HG03097 (cell line): ENCODE data around the gene CHMP1A.
"Not testable (repeated sequence)": the region's sequence is repeated elsewhere in the genome, so short reads cannot be mapped to it uniquely, and the experiment has no call there.

Experiments used
- ATAC-seq: cut with Tn5 transposase; IDR thresholded peaks from one replicate; pipeline ENCODE4 v1.9.1; 2021; ENCODE audit not compliant: unreplicated experiment, low FRiP score

CHMP1A gene

DNA sequence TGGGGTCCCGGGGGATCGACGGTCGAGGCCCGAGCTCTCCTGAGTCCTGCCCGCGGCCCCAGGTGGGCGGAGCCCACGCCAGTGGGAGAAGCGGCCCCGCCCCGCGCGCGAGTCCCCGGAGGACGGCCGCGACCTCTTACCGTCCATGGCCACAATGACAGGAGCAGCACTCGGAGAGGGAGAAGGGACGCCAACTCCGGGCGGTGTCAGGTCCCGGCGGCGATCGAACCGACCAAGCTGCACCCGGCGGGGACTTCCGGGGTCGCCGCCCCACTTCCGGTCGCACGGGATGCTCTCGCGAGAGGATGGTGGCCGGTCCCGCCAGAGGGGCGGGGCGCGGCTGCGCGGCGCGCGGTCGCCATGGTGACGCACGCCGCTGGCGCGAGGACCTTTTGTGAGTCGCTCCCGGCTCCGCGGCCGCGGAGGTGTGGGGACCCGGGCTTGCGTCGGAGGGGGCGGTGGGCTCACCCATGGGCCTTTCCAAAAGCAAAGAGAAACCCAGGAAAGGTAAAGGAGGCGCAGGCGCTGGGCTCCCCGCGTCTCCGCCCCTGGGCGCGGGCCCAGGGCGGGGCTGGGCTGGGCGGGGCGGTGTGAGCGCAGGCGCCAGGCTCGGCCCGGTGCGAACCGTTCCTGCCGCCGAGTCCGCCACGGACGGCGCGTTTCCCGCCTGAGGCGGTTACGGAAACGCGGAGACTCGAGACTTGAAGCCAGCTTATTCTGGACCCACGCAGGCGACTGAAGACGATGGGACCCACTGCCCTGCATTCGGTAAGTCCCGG is at the start of gene CHMP1A, which contains the start of gene SPATA33:
Gene CHMP1A (minus strand): TSS at position 267 of the 779 bp plus-strand sequence. CDS start 120 bp downstream, at position 147.
Gene SPATA33 (plus strand): TSS at position 395 of the 779 bp plus-strand sequence. CDS start 76 bp downstream, at position 471.
- peak; percentile 83 for ATAC-seq

DNA sequence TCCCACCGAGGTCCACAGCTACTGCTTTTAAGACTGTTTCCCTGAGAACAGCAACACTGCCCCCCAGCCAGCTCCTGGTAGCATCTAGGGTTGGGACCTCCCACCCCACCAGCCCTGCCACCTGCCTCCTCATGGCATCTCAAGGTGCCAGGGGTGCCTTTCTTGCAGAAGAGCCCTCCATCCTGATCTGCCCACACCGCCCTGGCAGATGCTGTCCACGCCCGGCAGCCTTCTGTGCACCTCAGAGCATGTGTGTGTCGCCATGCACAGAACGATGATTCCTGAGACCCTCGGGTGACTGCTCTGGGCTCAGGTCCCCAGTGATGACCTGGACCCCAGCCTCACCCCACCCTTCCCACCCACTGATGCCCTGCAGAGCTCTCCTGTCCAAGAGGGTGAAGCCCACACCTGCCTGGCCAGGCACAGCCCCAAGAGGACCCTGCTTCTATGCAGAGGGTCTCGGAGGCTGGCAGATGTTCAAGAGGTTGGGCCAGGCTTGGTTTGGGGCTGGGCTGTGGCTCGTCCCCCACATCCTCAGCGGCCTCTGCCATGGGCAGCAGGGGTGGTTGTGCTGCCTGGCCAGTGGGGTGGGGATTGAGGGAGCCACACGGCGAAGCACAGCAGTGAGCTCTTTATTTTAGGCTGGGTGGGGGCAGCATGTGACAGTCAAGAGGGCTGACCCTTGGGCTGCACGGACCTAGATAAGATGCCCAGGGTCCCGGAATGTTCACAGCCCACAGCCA is 49.2 kb upstream of the CHMP1A start:
- no peak for ATAC-seq

DNA sequence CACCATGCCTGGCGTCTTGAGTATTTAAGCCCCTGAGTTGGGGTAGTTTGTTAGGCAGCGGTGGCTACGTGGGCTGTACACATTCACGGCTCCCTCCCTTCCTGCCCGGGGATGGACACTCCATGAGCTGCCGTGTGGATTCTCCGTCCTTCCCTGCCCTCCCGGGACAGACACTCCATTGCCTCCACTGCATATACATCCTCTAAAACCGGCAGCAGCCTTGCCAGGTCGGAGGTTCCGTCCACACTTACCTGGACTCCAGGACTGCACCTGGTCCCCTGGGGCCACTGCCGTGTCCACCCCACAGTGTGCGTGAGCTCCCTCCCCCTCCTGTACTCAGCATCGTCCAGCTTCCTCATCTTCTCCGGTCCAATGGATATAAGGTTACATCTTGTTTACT is 47.5 kb upstream of the CHMP1A start:
- no peak for ATAC-seq

GRCh38 chr16:89704281-89704680 is 46.8 kb upstream of the CHMP1A start:
- no peak for ATAC-seq

GRCh38 chr16:89701425-89702406 is 44.2 kb upstream of the CHMP1A start, which contains the start of gene SPATA2L:
TSS of gene SPATA2L (minus strand) at chr16:89701705. CDS start at chr16:89701232, 473 bp downstream.
- peak; percentile 55 for ATAC-seq

DNA sequence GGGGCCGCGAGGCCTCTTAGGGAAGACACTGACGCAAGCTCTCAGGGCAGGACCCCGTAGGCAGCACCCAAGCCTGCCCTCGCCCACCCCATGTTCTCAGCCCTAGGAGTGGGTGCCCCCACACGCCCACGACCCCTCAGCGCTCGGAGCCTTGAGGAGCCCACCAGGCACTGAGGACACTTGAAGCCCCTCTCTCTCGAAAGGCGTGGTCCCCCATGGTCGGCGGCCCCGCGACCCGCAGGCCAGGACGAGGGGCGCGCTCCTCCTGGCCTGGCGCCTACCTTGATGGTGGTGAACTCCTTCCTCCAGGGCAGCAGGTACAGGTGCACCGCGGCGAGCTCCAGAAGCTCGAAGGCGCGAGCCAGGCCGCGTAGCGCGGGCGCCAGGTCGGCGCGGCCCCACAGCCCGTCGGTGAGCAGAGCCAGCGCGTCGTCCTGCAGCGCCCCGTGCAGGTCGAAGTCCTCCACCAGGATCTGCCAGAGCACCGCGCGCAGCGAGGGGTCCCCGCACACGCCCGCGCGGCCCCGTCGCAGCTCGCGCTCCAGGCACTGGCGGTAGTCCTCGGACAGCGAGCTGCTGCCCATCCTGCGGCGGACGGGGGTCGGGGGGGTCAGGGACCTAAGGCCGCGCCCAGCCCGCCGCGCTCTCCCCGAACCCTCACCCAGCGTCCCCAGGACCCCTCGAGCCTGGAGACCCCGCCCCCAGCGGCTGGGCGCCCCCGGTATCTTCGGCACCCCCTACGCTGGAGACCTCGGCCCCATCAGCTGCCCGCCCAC is 43.3 kb upstream of the CHMP1A start:
- no peak for ATAC-seq

- peak; percentile 44 for ATAC-seq
These were observed 42.7 kb upstream of the CHMP1A start for GRCh38 chr16:89700100-89700648.

DNA sequence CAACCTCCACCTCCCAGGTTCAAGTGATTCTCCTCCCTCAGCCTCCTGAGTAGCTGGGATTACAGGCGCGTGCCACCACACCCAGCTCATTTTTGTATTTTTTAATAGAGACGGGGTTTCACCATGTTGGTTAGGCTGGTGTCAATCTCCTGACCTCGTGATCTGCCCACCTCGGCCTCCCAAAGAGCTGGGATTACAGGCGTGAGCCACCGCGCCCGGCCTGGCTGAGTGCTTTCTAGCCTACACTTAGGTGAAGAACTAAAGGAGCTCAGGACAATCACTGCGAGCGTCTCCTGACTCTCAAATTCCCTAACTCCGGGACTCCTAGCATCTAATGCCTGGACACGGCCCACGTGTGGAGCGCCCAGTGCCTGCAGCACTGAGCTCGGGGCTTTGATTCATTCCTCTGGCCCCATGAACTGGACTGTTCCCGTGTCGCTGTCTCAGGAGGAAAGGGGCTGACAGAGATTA is 42.2 kb upstream of the CHMP1A start:
- ATAC-seq: not testable (repeated sequence)

GRCh38 chr16:89698717-89699116 is 41.2 kb upstream of the CHMP1A start:
- not testable (repeated sequence) for ATAC-seq

GRCh38 chr16:89697616-89698331 is 40.3 kb upstream of the CHMP1A start:
- ATAC-seq: no peak

- ATAC-seq: no peak
These were observed 39.7 kb upstream of the CHMP1A start for GRCh38 chr16:89697161-89697615.

DNA sequence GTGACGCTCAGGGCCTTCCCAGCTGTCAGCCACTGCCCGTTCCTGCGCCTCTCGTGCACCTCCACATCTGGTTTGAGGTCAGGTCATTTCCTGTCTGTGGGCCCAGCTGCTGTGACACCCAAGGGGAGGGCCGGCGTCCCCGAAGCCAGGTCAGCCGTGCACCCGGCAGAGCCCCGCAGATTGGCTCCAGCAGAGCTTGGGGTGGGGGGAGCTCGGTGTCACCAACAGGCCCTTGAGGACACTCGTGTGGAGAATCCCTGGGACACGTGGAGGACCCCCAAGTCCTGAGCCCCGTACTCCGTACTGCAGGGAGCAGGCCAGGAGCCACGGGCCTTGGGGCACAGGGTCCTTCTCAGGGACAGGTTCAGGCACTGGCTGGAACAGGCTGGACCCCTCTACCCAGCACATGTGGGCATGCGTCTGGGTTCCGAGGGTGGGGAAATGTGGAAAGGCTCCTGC is 39.2 kb upstream of the CHMP1A start:
- no peak for ATAC-seq

GRCh38 chr16:89695875-89696669 is 38.6 kb upstream of the CHMP1A start:
- ATAC-seq: no peak

- no peak for ATAC-seq
These were observed 37.8 kb upstream of the CHMP1A start for GRCh38 chr16:89695086-89695874.

- ATAC-seq: not testable (repeated sequence)
These were observed 37.2 kb upstream of the CHMP1A start for GRCh38 chr16:89694784-89695085.

GRCh38 chr16:89693931-89694783 is 36.6 kb upstream of the CHMP1A start:
- ATAC-seq: no peak
